GM19023 (cell line): ENCODE data around the gene ZSWIM5.
"Not testable (repeated sequence)": the region's sequence is repeated elsewhere in the genome, so short reads cannot be mapped to it uniquely, and the experiment has no call there.

Experiments used
- ATAC-seq: cut with Tn5 transposase; IDR thresholded peaks from one replicate; pipeline ENCODE4 v1.9.1; 2021; ENCODE audit warnings: mild to moderate bottlenecking, moderate library complexity; ENCODE audit not compliant: unreplicated experiment

The ZSWIM5 gene

GRCh38 chr1:45097944-45098343 is 108.5 kb downstream of the ZSWIM5 start:
- no peak for ATAC-seq

GRCh38 chr1:45097079-45097478 is 109.3 kb downstream of the ZSWIM5 start:
- ATAC-seq = no peak

DNA sequence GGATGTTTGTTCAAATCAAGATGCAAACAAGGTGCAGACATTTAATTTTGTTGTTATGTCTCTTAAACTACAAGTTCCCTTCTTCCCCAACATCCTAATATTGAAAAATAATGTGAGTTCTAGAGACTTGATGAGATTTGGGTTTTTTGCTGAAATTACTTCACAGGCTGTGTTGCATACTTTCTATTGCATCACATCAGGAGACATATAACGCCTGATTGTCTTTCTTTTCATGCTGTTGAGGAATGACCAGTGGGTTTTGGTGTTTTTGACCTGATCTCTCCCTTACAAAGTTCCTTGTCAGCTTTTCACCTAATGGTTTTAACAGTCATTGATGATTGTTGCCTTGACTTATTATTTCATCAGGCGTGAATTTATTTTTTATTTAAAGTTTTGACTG is 111.0 kb downstream of the ZSWIM5 start:
- no peak for ATAC-seq

GRCh38 chr1:45094371-45094770 is 112.0 kb downstream of the ZSWIM5 start:
- ATAC-seq = not testable (repeated sequence)

DNA sequence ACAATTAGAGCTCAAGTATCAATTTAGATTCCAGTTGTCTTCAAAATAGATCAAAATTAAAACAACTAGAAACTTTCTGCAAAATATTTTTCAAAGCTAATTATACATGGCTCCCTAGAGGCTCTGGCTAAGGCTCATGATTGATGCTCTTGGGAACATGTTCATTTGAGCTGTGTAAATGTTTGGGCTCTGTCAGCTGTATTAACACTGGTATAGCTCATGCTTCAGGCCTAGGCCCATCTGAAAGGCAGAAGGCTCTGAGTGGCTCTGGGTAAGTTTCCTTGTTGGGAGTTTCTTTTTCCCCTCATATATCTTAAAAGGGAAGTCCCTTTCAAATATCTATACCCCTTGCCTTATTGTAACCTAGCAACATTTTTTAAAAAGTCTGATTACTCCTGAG is 113.1 kb downstream of the ZSWIM5 start:
- ATAC-seq = no peak

DNA sequence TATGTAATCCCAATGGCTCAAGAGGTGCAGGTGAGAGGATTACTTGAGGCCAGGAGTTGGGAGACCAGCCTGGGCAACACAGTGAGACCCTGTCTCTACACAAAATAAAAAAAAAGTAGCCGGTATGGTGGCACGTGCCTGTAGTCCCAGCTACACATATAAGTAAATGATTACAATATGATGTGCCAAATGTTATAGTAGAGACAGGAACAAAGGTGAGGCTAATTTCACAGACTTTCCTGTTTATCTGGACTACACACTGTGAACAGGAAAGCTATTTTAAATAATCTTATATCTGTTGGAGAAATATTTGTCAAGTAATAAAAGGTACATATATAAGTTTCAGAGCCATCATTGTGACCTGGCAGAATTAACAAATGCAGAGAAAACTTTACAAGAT is 116.7 kb downstream of the ZSWIM5 start:
- ATAC-seq = no peak

- ATAC-seq = no peak
Measured at GRCh38 chr1:45084562-45084961, 121.8 kb downstream of the ZSWIM5 start.

- no peak for ATAC-seq
Measured at GRCh38 chr1:45079533-45079932, 126.9 kb downstream of the ZSWIM5 start.

DNA sequence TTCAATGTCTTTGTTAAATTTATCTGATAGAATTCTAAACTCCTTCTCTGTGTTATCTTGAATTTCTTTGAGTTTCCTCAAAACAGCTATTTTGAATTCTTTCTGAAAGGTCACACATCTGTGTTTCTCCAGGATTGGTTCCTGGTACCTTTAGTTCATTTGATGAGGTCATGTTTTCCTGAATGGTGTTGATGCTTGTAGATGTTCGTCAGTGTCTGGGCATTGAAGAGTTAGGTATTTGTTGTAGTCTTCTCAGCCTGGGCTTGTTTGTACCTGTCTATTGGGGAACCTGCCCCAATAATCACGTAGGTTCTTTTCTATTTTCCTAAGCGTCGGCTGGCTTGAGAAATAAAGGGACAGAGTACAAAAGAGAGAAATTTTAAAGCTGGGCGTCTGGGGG is 129.4 kb downstream of the ZSWIM5 start:
- not testable (repeated sequence) for ATAC-seq

DNA sequence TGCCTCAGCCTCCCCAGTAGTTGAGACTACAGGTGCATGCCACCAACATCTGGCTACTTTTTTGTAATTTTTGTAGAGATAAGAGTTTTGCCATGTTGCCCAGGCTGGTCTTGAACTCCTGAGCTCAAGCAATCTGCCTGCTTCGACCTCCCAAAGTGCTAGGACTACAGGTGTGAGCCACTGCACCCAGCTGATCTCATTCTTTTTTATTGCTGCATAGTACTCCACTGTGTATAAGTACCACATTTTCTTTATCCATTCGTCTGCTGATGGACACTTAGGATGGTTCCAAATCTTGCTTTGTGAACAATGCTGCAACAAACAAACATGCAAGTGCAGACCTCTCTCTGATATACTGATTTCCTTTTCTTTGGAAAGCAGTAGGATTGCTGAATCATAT is 134.8 kb downstream of the ZSWIM5 start:
- no peak for ATAC-seq

- no peak for ATAC-seq
Measured at GRCh38 chr1:45067806-45068205, 138.6 kb downstream of the ZSWIM5 start.

DNA sequence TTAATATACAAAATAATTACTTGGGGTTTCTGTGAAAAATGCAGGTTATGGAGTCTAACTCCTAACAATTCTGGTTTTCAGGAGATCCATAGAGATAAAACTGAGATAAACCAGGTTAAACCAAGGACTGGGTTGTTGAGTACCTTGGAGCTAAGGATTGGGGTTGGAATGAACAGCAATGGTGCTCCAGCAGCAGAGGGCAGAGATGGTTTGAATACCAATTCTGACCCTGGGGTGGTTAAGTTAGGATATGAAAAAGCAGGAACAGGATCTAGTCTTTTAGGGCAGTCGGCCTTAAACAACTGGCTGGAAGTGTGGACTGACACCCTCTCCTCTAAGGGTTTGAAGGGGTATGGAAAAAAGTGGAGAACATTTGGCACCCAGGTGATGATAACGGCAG is 141.3 kb downstream of the ZSWIM5 start:
- no peak for ATAC-seq

GRCh38 chr1:45062463-45062862 is 143.9 kb downstream of the ZSWIM5 start:
- not testable (repeated sequence) for ATAC-seq

DNA sequence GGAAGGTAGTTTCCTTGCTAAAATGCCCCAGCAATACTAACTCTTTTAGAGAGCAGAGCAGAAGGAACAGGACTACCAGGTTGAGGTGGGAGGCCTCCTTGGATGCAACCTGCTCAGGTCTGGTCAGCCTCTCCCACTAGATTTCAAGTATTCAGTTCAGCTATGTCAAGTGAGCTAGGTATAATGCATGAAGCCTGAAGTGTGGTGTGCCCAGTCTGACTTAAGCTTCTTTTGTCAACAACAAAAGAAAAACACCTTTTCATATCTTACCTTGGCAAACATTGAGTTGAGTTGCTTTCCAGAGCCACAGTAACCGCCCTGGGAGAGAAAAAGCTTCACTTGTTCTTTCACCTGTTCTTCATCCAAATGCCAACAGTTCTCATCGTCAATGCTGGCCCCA is 146.6 kb downstream of the ZSWIM5 start:
- ATAC-seq = no peak

DNA sequence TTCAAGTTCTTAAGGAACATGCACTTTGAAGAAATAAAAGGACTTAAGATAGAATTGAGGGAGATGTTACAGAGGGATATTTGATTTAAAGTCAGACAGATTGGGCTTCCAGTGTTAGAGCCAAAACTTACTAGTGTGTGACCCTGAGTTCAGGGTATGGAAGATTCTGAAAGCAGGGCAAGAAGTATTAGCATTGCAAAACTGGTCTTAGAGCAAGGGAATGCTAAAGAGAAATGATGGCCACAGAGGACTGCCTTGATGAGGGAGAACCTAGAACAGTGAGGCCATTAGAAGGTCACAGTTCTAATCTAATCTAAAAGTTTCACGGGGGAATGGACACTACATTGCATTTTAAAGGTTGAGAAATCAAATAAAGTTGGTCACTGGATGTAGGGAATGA is 148.9 kb downstream of the ZSWIM5 start:
- ATAC-seq = no peak

- no peak for ATAC-seq
Measured at GRCh38 chr1:45051005-45051772, 155.2 kb downstream of the ZSWIM5 start.

GRCh38 chr1:45047032-45047431 is 159.4 kb downstream of the ZSWIM5 start:
- no peak for ATAC-seq

DNA sequence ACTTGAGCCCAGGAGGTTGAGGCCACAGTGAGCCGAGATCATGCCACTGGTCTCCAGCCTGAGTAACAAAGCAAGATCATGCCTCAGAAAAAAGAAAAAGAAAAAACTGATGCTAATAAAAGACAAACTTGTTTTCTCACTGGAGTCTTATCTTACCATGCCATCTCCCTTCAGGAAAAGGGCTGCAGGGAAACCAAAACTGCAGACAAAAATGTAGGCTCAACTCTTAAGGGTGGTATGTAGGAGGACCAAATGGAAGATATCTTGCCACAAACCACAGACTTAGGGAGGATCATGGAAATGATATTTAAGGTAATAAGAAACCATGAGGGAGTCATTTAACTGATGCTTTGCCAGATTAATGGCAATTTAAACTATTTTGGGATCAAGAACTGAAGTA is 161.5 kb downstream of the ZSWIM5 start:
- ATAC-seq = no peak

DNA sequence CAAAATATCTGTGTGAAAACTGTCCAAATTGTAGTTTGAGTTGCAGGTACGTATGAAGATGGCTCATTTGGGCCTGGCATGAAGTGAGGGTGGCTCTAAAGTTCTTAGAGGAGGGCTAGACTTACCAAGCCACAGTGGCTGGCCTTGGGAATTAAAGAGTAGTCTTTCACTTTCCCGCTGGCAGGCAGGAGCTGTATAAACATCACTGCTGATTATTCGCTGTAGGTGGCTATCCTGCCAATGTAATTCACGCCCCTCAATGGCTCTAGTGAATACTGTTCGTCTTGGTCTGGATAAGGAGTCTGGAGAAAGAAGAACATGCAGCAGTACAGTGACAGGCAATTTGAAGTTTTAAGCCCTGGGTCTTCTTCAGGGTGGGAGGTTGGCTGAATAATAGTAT is 163.3 kb downstream of the ZSWIM5 start:
- ATAC-seq = no peak

DNA sequence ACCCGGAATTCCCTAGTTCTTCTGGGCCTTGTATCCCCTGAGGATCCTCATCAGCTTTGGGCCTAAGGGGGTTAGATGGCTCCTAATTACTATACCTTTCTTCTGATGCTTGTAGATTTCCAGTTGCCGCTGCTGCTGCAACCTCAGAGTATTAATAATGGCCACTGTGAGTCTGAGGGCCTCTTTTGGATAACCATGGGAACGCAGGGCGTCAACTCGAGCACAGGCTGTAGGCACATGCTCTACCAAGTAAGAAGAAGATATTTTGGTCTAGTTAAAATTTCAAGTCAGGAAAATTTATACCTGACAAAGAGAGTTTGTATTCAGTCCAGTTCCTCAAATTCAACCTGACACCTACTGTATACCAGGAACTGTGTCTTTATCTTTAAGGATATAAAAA is 166.1 kb downstream of the ZSWIM5 start:
- ATAC-seq = no peak

- ATAC-seq = no peak
Measured at GRCh38 chr1:45038661-45039364, 167.6 kb downstream of the ZSWIM5 start.

DNA sequence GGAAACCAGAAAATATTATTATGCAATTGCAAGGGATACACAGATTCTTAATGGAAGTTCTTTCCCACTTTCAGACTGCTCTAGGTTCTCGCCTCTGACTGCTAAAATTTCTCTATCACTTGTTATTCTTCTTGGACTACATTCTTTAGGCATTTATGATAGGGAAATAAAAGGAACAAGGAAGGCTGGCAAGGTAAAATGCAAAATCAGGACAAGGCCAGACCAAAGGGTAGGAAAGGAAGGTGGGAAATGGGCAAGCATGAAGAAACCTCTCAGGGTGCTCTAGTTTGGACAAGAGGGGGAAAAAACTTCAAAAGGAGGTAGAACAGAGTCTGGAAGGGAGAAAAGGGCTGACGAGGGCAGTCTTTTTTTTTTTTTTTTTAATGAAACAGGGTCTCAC is 168.2 kb downstream of the ZSWIM5 start:
- ATAC-seq = no peak

DNA sequence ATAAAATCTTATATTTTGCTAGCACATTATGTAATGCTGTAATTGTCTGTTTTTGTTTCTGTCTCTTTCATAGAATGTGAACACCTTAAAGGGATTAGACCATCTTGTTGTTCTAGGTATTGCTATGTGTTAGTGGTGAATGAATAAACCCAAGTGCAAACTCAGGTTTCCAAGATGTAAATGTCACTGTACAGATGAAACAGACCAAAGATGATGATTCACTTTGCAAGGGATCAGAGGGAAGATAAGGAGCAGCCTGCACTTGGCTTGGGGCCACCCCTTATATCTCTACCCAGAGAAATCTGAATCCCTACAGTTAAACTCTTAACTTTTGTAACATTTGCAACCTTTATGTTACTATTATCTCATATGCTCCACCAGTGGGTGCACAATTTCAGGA is 168.9 kb downstream of the ZSWIM5 start:
- ATAC-seq = no peak
